ENCODE data around the gene MTURN.

The MTURN gene

DNA sequence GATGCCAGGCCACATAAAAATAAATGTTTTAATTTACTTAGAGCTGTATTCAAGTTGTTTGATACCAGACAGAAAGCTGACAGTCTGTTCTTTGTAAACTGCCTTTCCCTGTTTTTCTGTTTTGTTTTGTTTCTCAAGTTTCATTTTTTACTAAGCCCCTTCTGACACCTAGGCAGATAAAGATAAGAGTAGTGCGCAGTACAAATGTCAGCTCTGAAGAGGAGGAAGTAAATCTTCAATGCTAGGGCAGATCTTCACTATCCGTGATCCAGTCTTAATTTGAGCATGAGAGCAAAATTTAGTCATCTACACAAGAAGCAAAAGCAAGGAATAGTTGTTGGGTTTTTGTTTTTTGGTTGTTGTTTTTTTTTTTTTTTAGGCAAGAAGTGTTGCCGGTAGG is 27.3 kb downstream of the MTURN start:
- DNase-seq (ENCODE audit: low read depth) = no peak

DNA sequence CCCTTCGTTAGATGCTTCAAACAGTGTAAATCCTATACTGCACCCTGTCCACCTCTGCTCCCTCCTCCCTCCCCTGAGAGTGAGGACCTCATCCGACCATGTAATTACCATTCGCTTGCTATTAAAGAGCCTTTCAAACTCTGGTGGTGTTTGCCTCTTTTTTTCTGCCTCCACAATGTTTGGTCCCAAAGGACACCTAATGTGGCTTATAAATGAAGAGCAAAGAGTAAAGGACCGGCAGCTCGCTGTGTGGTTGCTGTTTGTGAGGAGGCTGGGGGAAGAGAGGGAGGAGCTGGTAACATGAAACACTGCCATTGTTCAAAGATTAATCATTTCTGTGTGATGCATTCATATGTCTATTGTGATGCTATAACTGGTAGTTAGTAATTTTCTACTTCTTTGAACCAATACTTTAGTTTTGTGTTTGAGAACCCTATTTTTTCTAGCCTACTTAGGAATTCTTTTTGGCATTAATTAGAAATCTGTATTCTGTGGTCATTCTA is 27.9 kb downstream of the MTURN start:
- no peak for DNase-seq (ENCODE audit: low read depth)

DNA sequence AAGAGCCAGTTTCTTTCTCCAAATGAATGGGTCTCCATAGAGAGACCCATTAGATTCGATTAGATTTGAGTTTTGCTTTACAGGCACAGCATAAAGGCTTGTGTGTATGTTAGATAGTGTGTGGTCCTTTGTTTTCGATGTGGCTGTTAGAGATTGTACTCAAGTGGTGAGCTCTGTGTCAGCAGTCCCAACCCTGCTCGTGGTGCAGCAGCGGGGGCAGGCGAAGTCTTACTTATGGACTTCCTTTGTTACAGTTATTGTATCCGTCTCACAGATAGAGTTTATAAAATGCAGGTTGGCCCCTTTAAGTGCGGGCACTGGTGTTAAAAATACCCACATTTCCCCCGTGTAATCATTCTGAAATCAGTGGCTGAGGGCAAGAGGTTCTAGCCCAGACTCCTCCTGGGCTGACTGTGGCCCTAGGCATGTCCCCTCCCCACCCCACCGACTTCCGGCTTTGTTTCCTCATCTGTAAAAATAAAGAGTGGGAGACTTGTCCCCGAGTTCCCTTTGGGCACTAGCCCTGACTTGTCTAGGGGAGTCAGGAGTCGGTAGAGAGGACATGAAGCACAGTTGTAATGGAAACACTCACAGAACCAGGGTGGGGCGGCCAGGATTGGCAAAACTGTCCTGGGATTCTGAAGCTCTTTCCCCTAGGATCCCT is 28.6 kb downstream of the MTURN start:
- no peak for DNase-seq (ENCODE audit: low read depth)

GRCh38 chr7:30164567-30164966 is 29.8 kb downstream of the MTURN start:
- no peak for DNase-seq (ENCODE audit: low read depth)

GRCh38 chr7:30165590-30165989 is 30.8 kb downstream of the MTURN start:
- DNase-seq (ENCODE audit: low read depth) = no peak

GRCh38 chr7:30166155-30166840 is 31.5 kb downstream of the MTURN start:
- DNase-seq (ENCODE audit: low read depth) = no peak

DNA sequence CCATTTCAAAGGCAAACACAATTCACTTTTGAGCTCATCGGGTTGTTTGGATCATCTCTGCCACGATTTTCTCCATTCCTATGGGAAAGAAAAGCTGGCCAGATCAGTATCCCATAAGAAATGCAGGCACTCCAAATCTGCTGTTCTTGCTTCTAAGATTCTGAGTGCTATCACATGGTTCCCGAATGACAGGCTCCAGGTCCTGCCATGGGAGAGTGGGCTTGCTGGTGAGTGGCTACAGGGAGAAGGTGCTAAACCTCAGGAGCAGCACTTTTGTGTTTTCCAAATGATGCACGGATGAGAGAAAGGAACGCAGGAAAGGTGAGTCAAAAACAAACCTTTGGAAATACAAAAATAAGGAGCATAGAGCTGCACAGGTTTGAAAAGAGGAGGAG is 32.1 kb downstream of the MTURN start:
- DNase-seq (ENCODE audit: low read depth) = no peak

- no peak for DNase-seq (ENCODE audit: low read depth)
Observed at GRCh38 chr7:30167901-30168300, 33.1 kb downstream of the MTURN start.

- no peak for DNase-seq (ENCODE audit: low read depth)
Observed at GRCh38 chr7:30168835-30169573, 34.2 kb downstream of the MTURN start.

GRCh38 chr7:30169579-30169978 is 34.8 kb downstream of the MTURN start:
- no peak for DNase-seq (ENCODE audit: low read depth)

DNA sequence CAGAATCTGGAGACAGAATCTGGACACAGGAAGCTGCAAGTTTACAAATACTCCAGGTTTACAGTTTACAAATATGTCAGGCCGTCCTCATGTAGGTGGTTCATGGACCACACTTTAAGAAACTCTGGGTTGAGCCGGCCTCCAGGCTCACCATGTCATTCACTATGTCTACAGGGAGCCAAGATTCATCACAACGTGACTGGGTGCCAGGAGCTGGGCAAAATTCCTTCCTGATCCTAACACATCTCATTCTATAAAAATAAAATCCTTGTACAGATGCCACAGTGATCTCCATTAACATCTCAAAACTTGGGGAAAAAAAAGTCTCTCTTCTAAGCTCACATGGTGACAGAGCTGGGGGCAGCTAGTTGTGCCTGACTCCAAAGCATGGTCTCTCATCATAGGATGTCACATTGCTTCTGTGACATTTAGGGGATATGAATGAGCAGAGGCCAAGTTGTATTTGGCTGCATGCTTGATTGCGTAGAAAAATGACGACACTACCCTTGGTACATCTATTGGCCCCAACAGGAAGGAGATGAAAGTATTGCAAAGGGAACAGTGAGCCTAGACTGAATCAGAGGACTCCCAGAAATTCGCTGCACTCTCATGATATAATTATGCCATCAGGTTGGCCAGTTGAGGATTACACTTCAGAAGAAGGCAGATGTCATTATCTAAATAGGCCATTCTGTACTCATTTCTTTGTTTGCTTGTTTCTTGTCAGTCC is 35.9 kb downstream of the MTURN start:
- DNase-seq (ENCODE audit: low read depth) = no peak

GRCh38 chr7:30171766-30172447 is 37.1 kb downstream of the MTURN start:
- DNase-seq (ENCODE audit: low read depth) = no peak

DNA sequence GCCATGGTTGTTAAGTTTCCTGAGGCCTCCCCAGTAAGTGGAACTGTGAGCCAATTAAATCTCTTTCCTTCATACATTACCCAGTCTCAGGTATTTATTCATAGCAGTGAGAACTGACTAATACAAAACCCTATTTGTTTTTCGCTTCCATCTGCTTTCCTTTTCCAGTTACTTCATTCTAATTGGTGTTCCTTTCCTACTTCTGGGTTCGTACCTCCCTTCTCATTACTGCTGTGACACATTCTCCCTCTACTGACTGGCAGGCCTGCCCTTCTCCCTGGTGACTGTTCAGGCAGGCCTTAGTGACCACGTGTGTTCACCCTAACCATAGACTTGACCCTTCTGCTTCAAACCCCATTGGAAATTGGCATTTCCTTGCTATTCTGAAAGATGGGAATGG is 37.7 kb downstream of the MTURN start:
- no peak for DNase-seq (ENCODE audit: low read depth)

GRCh38 chr7:30173058-30173897 is 38.5 kb downstream of the MTURN start:
- no peak for DNase-seq (ENCODE audit: low read depth)

DNA sequence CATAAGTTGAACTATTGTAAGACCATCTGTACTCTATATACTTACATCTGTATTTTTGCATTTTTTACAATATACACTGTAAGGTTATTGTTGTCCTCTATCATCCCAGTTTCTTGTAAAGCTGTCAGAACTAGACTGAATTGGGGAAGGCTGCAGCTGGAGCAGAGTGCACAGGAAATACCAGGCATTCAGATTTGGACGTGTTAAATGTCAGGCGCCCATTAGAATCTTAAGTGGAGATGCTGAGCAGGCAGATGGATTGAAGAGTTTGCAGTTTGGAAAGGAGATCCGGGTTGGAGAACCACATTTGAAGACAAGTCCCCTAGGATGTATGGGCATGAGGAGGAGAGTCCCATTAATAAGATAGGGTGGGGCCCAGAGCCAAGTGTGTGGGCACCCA is 40.4 kb downstream of the MTURN start:
- no peak for DNase-seq (ENCODE audit: low read depth)

DNA sequence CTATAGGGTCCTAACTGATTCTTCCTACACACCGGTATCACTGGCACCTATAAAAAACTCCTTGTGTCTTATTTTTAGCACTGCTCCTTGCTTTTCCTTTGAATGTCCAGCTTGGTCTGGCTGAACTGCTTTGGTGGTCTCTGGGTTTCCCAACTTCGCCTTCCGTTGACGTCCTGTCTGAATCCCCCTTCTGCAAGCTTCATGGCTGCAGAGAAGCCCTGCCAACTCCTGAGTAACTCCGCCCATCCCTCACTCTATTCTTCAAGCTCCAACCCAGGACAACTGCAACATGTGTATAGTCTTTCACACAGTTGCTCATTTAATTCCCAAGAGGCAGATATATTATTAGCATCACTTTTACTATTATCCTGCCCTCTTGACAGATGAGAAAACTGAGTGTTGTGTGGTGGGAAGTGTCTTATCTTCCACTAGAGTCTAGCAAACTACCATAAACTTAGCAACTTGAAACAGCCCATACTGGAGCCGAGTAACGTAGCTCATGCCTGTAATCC is 40.9 kb downstream of the MTURN start:
- DNase-seq (ENCODE audit: low read depth) = no peak

GRCh38 chr7:30176463-30177109 is 41.8 kb downstream of the MTURN start:
- no peak for DNase-seq (ENCODE audit: low read depth)

- DNase-seq (ENCODE audit: low read depth) = no peak
Observed at GRCh38 chr7:30177186-30177585, 42.4 kb downstream of the MTURN start.

- no peak for DNase-seq (ENCODE audit: low read depth)
Observed at GRCh38 chr7:30177965-30178364, 43.2 kb downstream of the MTURN start.

Measured in stimulated activated CD4-positive, alpha-beta T cell treated with anti-CD3 and anti-CD28 coated beads, Interleukin-2, amount 100 ng/mL, for 4 hours (primary cell).